Adrenal gland (tissue), 5 donors: ENCODE measurements around the gene LARGE2.

Experiments
- POLR2A ChIP-seq, 2 donors: fragments of 450-650 bp; IDR thresholded peaks; one replicate each; pipeline ENCODE4 v1.6.1; 2017; ENCODE audit warnings: antibody characterized with exemption in 2 of 2, mild to moderate bottlenecking in 2 of 2, moderate library complexity in 1 of 2
- TF ChIP-seq, protein P1 (sequence below), 6 experiments: fragments of 450-650 bp in 4 of 6; fragments of 200-600 bp in 2 of 6; sonication (generic) in 1 of 6; IDR thresholded peaks; 1 replicate in 5 of 6; 2 replicates in 1 of 6; pipeline versions ENCODE4 v1.5.1 to v1.8.0; 2016 to 2021; ENCODE audit warnings: antibody characterized with exemption in 6 of 6, mild to moderate bottlenecking in 2 of 6, moderate library complexity in 1 of 6
- donor health status: DM: no; HTN: no; CAD: no.

DNA sequence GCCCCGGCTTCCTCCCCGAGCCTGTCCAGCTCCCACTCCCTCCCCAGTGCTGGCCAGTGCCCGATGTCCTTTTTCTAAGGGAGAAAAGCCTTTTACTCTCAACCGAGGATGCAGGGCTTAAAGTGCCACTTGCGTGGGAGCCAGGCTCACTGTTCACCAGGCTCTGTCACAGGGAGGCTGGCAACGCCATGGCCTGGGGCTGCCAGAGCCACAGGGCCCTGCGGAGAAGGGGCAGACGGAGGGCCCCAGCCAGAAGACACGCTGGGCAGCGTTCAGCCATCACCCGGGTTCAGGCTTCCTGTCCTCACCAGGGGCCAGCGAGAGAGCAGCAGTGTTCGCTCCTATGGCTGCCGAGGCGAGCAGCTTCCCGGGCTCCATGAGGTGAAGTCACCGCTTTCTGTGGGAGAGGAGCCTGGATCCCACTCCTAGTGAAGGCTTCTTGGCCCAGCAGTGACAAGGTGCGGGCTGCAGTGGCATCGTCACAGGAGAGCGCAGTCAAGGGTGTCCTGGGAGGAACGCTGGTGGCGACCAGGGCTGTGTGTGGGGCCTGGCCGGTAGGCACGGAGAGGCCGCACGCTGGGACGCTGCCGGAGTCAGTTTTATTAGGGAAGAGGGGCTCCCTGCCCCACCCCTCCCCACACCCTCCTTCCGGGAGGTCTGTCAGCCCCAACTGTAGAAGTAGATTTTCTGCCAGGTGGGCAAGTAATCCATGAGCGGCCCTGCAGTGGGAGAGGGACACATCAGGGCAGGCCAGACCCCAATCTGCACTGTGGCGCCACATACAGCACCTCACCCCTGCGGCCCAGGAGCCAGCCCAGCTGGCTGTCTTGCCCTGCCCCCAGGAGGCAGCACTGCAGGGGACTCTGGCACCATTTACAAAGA is 12.6 kb upstream of the LARGE2 start:
- TF ChIP-seq, protein P1, sequence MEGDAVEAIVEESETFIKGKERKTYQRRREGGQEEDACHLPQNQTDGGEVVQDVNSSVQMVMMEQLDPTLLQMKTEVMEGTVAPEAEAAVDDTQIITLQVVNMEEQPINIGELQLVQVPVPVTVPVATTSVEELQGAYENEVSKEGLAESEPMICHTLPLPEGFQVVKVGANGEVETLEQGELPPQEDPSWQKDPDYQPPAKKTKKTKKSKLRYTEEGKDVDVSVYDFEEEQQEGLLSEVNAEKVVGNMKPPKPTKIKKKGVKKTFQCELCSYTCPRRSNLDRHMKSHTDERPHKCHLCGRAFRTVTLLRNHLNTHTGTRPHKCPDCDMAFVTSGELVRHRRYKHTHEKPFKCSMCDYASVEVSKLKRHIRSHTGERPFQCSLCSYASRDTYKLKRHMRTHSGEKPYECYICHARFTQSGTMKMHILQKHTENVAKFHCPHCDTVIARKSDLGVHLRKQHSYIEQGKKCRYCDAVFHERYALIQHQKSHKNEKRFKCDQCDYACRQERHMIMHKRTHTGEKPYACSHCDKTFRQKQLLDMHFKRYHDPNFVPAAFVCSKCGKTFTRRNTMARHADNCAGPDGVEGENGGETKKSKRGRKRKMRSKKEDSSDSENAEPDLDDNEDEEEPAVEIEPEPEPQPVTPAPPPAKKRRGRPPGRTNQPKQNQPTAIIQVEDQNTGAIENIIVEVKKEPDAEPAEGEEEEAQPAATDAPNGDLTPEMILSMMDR (IDR thresholded peaks at IDR 0.05): no peak
- no peak for TF ChIP-seq POLR2A (IDR thresholded peaks at IDR 0.05)
